Mesendoderm (in vitro differentiated cells): Measurements from ENCODE around the gene ZSWIM6.

ENCODE experiments used
- DNase-seq: peaks from one replicate; pipeline ENCODE4 v3.0.0; 2013
- H2AK5ac ChIP-seq: 2 replicates; pipeline ENCODE4 v1.6.1; 2013; ENCODE audit warnings: low read length, inconsistent platforms
- H2BK120ac ChIP-seq: 2 replicates; pipeline ENCODE4 v1.6.1; 2013; ENCODE audit warnings: low read depth, mild to moderate bottlenecking, low read length, moderate library complexity, mixed read lengths
- H2BK15ac ChIP-seq: replicated peaks from 2 replicates; pipeline ENCODE4 v1.6.1; 2013; ENCODE audit warnings: low read depth, mild to moderate bottlenecking, moderate library complexity
- H2BK5ac ChIP-seq: 2 replicates; pipeline ENCODE4 v1.6.1; 2013; ENCODE audit warnings: low read length, inconsistent platforms
- H3K18ac ChIP-seq: 2 replicates; pipeline ENCODE4 v1.6.1; 2013; ENCODE audit warnings: mild to moderate bottlenecking, low read length, mixed read lengths
- H3K23ac ChIP-seq: one replicate; pipeline ENCODE4 v1.6.1; 2013; ENCODE audit warnings: low read length
- H3K27ac ChIP-seq: 2 replicates; pipeline ENCODE4 v1.5.1; 2013; ENCODE audit warnings: low read depth, mild to moderate bottlenecking, inconsistent platforms, low read length, moderate library complexity
- H3K27me3 ChIP-seq: 2 replicates; pipeline ENCODE4 v1.6.1; 2013; ENCODE audit warnings: low read length, control low read depth, mild to moderate bottlenecking, inconsistent platforms; ENCODE audit not compliant: insufficient read depth, poor library complexity
- H3K36me3 ChIP-seq: 2 replicates; pipeline ENCODE4 v1.6.1; 2013; ENCODE audit warnings: low read length, inconsistent platforms; ENCODE audit not compliant: control insufficient read depth, insufficient read depth
- H3K4ac ChIP-seq: one replicate; pipeline ENCODE4 v1.6.1; 2013; ENCODE audit warnings: low read depth, mild to moderate bottlenecking, low read length, moderate library complexity
- H3K4me1 ChIP-seq: 2 replicates; pipeline ENCODE4 v1.6.1; 2013; ENCODE audit warnings: low read depth, low read length, inconsistent platforms; ENCODE audit not compliant: control insufficient read depth
- H3K4me2 ChIP-seq: 2 replicates; pipeline ENCODE4 v1.6.1; 2013; ENCODE audit warnings: low read length
- H3K4me3 ChIP-seq: 2 replicates; pipeline ENCODE4 v1.5.1; 2013; ENCODE audit warnings: mild to moderate bottlenecking, low read length
- H3K56ac ChIP-seq: one replicate; pipeline ENCODE4 v1.6.1; 2013; ENCODE audit warnings: low read length
- H3K79me1 ChIP-seq: 2 replicates; pipeline ENCODE4 v1.6.1; 2013; ENCODE audit warnings: low read length, inconsistent platforms
- H3K79me2 ChIP-seq: 2 replicates; pipeline ENCODE4 v1.6.1; 2013; ENCODE audit warnings: mild to moderate bottlenecking, low read length; ENCODE audit not compliant: control insufficient read depth, insufficient read depth
- H3K9ac ChIP-seq: 2 replicates; pipeline ENCODE4 v1.6.1; 2013; ENCODE audit warnings: low read length, inconsistent platforms
- H4K5ac ChIP-seq: one replicate; pipeline ENCODE4 v1.6.1; 2013; ENCODE audit warnings: low read length
- H4K8ac ChIP-seq: one replicate; pipeline ENCODE4 v1.6.1; 2013; ENCODE audit warnings: low read depth, mild to moderate bottlenecking, control low read depth, low read length, moderate library complexity
- WGBS: extraction: QIAGEN DNeasy Blood & Tissue Kit; methylation state at CpG from one replicate; pipeline ENCODE4 v1.1.7; 2013; ENCODE audit warnings: low lambda C conversion rate, missing lambda C conversion rate; ENCODE audit not compliant: insufficient coverage; ENCODE audit errors: extremely low coverage; 5-methylcytosine and 5-hydroxymethylcytosine counted together

The ZSWIM6 gene

DNA sequence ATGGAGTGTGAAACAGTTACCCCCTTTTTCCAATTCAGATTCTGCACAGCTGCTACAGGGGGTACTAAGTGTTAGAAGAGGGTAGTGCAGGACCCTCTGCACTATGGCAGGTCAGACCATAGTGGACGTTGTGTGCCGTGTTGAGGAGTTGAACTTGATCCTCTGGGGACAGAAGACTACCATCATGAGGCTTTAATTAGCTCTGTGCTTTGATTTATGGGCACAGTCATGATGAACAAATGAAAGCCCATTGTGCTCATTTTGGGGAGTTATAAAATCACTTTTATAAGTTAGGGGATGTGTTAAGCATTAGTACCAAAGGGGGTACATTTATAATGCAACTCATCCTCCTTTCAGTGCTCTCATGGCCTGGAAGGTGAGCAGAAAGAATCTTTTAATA is 62.7 kb downstream of the ZSWIM6 start:
- no peaks in the 10 kb centered on the region for H3K36me3 ChIP-seq
- H2BK15ac ChIP-seq = no peak overlapping the region
- H3K79me1 ChIP-seq = peaks cover 29% of the 10 kb centered on the region
- no peaks in the 10 kb centered on the region for H3K4me1 ChIP-seq
- no peak overlapping the region for H3K4me3 ChIP-seq
- H2BK120ac ChIP-seq = no peak overlapping the region
- no peak overlapping the region for H2BK5ac ChIP-seq
- no peaks in the 10 kb centered on the region for H3K27me3 ChIP-seq
- no peak overlapping the region for H3K4ac ChIP-seq
- no peak overlapping the region for H4K5ac ChIP-seq
- no peak overlapping the region for H2AK5ac ChIP-seq
- no peak overlapping the region for H3K4me2 ChIP-seq
- DNase-seq = no peak
- no peak overlapping the region for H3K9ac ChIP-seq
- no CpG with 5 or more reads among the region's 2 CpGs for WGBS
- H3K79me2 ChIP-seq = peaks cover 39% of the 10 kb centered on the region
- H3K18ac ChIP-seq = no peak overlapping the region
- H3K56ac ChIP-seq = no peak overlapping the region
- H3K23ac ChIP-seq = no peak overlapping the region
- H3K27ac ChIP-seq = no peak overlapping the region
- H4K8ac ChIP-seq = no peak overlapping the region

DNA sequence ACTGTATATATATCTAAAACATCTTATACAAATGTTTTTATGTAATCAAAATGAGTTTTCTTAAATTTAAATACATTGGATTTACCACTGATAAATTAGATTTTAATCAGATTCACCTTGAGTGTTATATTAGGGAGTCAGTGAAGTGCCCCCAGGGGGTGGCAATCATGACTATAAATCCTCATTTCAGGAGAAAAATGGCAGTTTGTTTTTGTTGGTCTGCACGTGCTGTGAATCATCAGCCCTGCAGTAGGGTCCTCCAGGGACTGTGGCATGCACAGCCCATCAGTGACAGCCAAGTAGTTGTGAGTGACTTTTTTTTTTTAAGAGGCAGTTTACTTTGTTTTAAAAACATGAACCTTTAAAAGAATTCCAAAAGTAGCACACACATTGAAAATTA is 65.2 kb downstream of the ZSWIM6 start:
- H3K18ac ChIP-seq = no peak overlapping the region
- no peak overlapping the region for H4K8ac ChIP-seq
- no peak overlapping the region for H3K4me2 ChIP-seq
- H4K5ac ChIP-seq = no peak overlapping the region
- peaks cover 41% of the 10 kb centered on the region for H3K79me2 ChIP-seq
- no peak for DNase-seq
- no peaks in the 10 kb centered on the region for H3K36me3 ChIP-seq
- no peak overlapping the region for H2AK5ac ChIP-seq
- H3K27ac ChIP-seq = no peak overlapping the region
- H3K56ac ChIP-seq = no peak overlapping the region
- H3K27me3 ChIP-seq = no peaks in the 10 kb centered on the region
- no peak overlapping the region for H2BK5ac ChIP-seq
- H2BK15ac ChIP-seq = no peak overlapping the region
- no peak overlapping the region for H3K4ac ChIP-seq
- H3K9ac ChIP-seq = no peak overlapping the region
- no peak overlapping the region for H3K4me3 ChIP-seq
- WGBS = no CpG with 5 or more reads among the region's 1 CpG
- H2BK120ac ChIP-seq = no peak overlapping the region
- H3K79me1 ChIP-seq = peaks cover 25% of the 10 kb centered on the region
- H3K23ac ChIP-seq = no peak overlapping the region
- peaks cover 3% of the 10 kb centered on the region for H3K4me1 ChIP-seq

DNA sequence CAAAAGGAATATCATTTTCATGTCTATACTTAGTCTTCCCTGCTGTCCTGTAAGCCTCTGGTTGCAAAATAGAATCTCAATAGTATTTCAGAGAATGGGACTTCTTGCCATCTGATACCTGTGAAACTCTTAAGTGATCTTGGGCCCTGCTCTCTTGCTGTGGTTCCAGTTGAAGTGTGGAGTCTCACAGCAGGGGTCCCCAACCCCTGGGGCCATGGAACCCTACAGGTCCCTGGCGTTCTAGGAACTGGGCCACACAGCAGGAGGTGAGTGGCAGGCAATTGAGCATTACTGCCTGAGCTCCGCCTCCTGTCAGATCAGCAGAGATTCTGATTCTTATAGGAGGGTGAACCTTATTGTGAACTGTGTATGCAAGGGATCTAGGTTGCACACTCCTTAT is 65.9 kb downstream of the ZSWIM6 start:
- no peak overlapping the region for H3K4me3 ChIP-seq
- no peak overlapping the region for H2BK5ac ChIP-seq
- no peak overlapping the region for H3K18ac ChIP-seq

DNA sequence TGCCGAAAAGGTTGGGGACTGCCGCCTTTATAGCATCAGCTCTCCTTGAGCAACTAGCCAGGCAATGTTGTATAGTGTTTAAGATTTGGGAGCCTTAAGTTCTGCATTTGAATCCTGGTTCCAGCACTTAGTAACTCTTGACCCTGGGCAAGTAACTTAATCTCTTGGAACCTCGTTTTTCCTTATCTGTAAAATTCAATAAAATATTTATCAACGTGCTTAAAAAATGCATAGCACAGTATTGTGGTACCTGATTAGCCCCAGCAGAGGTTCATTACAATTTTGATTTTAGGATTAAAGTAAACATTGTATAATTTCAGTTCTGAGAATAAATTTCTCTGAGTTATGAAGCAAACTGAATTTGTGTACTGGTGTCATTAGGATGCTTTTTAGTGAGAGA is 66.4 kb downstream of the ZSWIM6 start:
- no peaks in the 10 kb centered on the region for H3K27me3 ChIP-seq
- H3K79me1 ChIP-seq = peaks cover 25% of the 10 kb centered on the region
- H3K56ac ChIP-seq = no peak overlapping the region
- no peak overlapping the region for H3K9ac ChIP-seq
- no peak overlapping the region for H2BK15ac ChIP-seq
- no peak overlapping the region for H3K4ac ChIP-seq
- no peak overlapping the region for H3K18ac ChIP-seq
- no peak overlapping the region for H3K4me2 ChIP-seq
- H3K36me3 ChIP-seq = no peaks in the 10 kb centered on the region
- no peak overlapping the region for H2BK120ac ChIP-seq
- no peak overlapping the region for H4K8ac ChIP-seq
- H2AK5ac ChIP-seq = no peak overlapping the region
- no peak overlapping the region for H3K23ac ChIP-seq
- DNase-seq = no peak
- no CpG with 5 or more reads among the region's 4 CpGs for WGBS
- no peak overlapping the region for H2BK5ac ChIP-seq
- H3K4me3 ChIP-seq = no peak overlapping the region
- no peak overlapping the region for H3K27ac ChIP-seq
- H4K5ac ChIP-seq = no peak overlapping the region
- peaks cover 43% of the 10 kb centered on the region for H3K79me2 ChIP-seq
- peaks cover 3% of the 10 kb centered on the region for H3K4me1 ChIP-seq

More for the DNA sequence above, 65.9 kb downstream of the ZSWIM6 start:
- H2BK15ac ChIP-seq = no peak overlapping the region
- no peak overlapping the region for H2BK120ac ChIP-seq
- no peak overlapping the region for H3K56ac ChIP-seq
- no peak overlapping the region for H3K4me2 ChIP-seq
- peaks cover 25% of the 10 kb centered on the region for H3K79me1 ChIP-seq
- no peak overlapping the region for H4K8ac ChIP-seq
- H3K79me2 ChIP-seq = peaks cover 41% of the 10 kb centered on the region
- peaks cover 3% of the 10 kb centered on the region for H3K4me1 ChIP-seq
- no peak overlapping the region for H3K23ac ChIP-seq
- H2AK5ac ChIP-seq = no peak overlapping the region
- WGBS = no CpG with 5 or more reads among the region's 2 CpGs
- no peaks in the 10 kb centered on the region for H3K36me3 ChIP-seq
- H3K27ac ChIP-seq = no peak overlapping the region
- H3K27me3 ChIP-seq = no peaks in the 10 kb centered on the region
- H3K4ac ChIP-seq = no peak overlapping the region
- H3K9ac ChIP-seq = no peak overlapping the region
- peak; percentile 23 for DNase-seq
- H4K5ac ChIP-seq = no peak overlapping the region

DNA sequence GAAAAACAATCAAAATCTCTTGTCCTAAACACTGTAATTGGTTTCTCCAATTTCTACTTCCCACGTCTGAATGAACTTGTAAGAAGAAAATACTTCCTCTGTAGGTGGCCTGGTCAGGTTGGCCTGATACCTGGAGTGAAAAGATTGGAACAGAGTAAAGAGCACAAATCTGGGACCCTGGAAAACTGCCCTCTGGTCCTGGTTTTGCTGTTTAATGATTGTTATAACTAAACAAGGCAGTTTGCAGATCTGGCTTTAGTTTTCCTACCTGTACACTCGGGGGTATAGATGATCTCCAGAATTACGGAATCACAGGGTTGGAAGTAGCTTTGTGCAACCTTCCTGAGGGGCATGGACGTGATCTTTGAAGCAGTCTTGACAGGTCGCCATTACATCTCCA is 67.6 kb downstream of the ZSWIM6 start:
- H4K8ac ChIP-seq = no peak overlapping the region
- H2BK5ac ChIP-seq = no peak overlapping the region
- no peak overlapping the region for H2BK15ac ChIP-seq
- DNase-seq = no peak
- no peak overlapping the region for H4K5ac ChIP-seq
- no peak overlapping the region for H3K4me3 ChIP-seq
- H3K79me1 ChIP-seq = peaks cover 22% of the 10 kb centered on the region
- no peaks in the 10 kb centered on the region for H3K27me3 ChIP-seq
- H3K36me3 ChIP-seq = no peaks in the 10 kb centered on the region
- no peak overlapping the region for H2AK5ac ChIP-seq
- peaks cover 3% of the 10 kb centered on the region for H3K4me1 ChIP-seq
- no peak overlapping the region for H3K23ac ChIP-seq
- no peak overlapping the region for H3K18ac ChIP-seq
- H2BK120ac ChIP-seq = no peak overlapping the region
- H3K9ac ChIP-seq = no peak overlapping the region
- no peak overlapping the region for H3K4me2 ChIP-seq
- WGBS = no CpG with 5 or more reads among the region's 5 CpGs
- H3K79me2 ChIP-seq = peaks cover 38% of the 10 kb centered on the region
- H3K56ac ChIP-seq = no peak overlapping the region
- no peak overlapping the region for H3K27ac ChIP-seq
- H3K4ac ChIP-seq = no peak overlapping the region

- Histone ChIP-seq H3K23ac (no peak overlapping the region), H3K27ac (no peak overlapping the region)
- DNase-seq = peak; percentile 61
Measured at GRCh38 chr5:61401726-61402125, 69.7 kb downstream of the ZSWIM6 start.

More at GRCh38 chr5:61401726-61402125, 69.7 kb downstream of the ZSWIM6 start:
- H3K79me1 ChIP-seq = peaks cover 20% of the 10 kb centered on the region
- H3K9ac ChIP-seq = no peak overlapping the region
- H3K18ac ChIP-seq = no peak overlapping the region
- H2AK5ac ChIP-seq = no peak overlapping the region
- H3K4me2 ChIP-seq = no peak overlapping the region
- peaks cover 36% of the 10 kb centered on the region for H3K79me2 ChIP-seq
- no peak overlapping the region for H3K4ac ChIP-seq
- H4K5ac ChIP-seq = no peak overlapping the region
- no peak overlapping the region for H2BK120ac ChIP-seq
- H4K8ac ChIP-seq = no peak overlapping the region
- no peak overlapping the region for H3K56ac ChIP-seq
- no peak overlapping the region for H2BK5ac ChIP-seq
- peaks cover 3% of the 10 kb centered on the region for H3K4me1 ChIP-seq
- no peak overlapping the region for H3K4me3 ChIP-seq
- no peak overlapping the region for H2BK15ac ChIP-seq
- no peaks in the 10 kb centered on the region for H3K27me3 ChIP-seq
- H3K36me3 ChIP-seq = no peaks in the 10 kb centered on the region
